Adipocyte (in vitro differentiated cells): ENCODE measurements around the gene MT1H.

Source experiments
- DNase-seq: peaks from one replicate; pipeline ENCODE4 v3.0.0-alpha.2; 2015; ENCODE audit warnings: low read depth
- H3K27me3 ChIP-seq: replicated peaks from 2 replicates; pipeline ENCODE4 v1.7.0; 2013; ENCODE audit warnings: mild to moderate bottlenecking, low read length, moderate library complexity; ENCODE audit not compliant: control insufficient read depth, insufficient read depth
- H3K36me3 ChIP-seq: 2 replicates; pipeline ENCODE4 v1.7.0; 2013; ENCODE audit warnings: low read length, mild to moderate bottlenecking, moderate library complexity; ENCODE audit not compliant: control insufficient read depth, insufficient read depth, severe bottlenecking
- H3K4me1 ChIP-seq: 2 replicates; pipeline ENCODE4 v1.7.0; 2013; ENCODE audit warnings: mild to moderate bottlenecking, low read length, moderate library complexity; ENCODE audit not compliant: control insufficient read depth, insufficient read depth
- H3K4me3 ChIP-seq: 2 replicates; pipeline ENCODE4 v1.7.0; 2013; ENCODE audit warnings: mild to moderate bottlenecking, low read length, moderate library complexity
- H3K9ac ChIP-seq: 2 replicates; pipeline ENCODE4 v1.7.0; 2013; ENCODE audit warnings: mild to moderate bottlenecking, low read length, moderate library complexity
- H3K9me3 ChIP-seq: 2 replicates; pipeline ENCODE4 v1.7.0; 2013; ENCODE audit warnings: mild to moderate bottlenecking, low read length, moderate library complexity; ENCODE audit not compliant: control insufficient read depth

MT1H gene

DNA sequence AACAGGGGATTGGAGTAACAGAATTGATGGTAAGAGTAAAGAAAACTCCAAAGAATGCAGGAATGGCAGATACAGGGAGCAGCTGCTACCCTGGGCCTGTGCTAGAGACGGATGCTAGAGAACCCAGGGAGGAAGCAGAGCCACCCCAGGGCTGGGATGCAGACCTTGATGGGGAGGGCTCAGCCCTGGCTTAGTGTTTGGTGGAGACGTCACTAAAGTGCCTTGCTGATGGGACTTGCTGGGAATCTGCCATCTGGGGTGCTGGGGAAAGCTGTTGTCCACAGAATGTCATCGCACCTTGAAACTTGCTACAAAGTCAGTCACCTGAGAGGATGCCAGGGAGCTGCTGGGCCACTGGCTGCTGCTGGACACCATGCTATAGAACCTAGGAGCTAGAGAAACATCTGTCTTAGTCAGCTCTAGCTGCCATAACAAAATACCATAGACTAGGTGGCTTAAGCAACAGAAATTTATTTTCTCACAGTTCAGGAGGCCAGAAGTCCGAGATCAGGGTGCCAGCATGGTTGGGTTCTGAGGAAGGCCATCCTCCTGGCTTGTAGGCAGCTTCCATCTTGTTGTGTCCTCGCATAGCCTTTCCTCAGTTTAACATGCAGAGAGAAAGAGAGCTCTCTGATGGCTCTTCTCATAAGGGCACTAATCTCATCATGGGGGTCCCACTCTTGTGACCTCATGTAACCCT is 28.0 kb downstream of the MT1H start:
- no peaks in the 10 kb centered on the region for H3K27me3 ChIP-seq
- no peak overlapping the region for H3K9ac ChIP-seq
- no peak overlapping the region for H3K4me3 ChIP-seq
- H3K4me1 ChIP-seq, result peaks cover 7% of the 10 kb centered on the region
- DNase-seq, result no peak
- H3K36me3 ChIP-seq, result no peaks in the 10 kb centered on the region
- peaks cover 2% of the 10 kb centered on the region for H3K9me3 ChIP-seq

DNA sequence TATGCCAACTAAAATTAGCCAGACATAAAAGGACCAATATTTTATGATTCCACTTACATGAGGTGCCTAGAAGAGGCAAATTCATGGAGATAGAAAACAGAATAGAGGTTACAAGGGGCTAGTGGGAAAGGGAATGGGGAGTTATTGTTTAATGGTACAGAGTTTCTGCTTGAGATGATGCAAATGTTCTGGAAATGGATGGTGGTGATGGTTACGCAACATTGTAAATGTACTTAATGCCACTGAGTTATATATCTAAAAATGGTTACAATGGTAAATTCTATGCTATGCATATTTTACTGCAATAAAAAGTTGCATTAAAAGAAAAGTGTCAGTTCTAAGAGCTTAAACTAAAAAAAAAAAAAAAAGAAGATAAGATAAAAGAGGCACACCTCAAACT is 30.6 kb downstream of the MT1H start:
- peaks cover 2% of the 10 kb centered on the region for H3K9me3 ChIP-seq
- no peak overlapping the region for H3K4me3 ChIP-seq
- no peaks in the 10 kb centered on the region for H3K36me3 ChIP-seq
- H3K9ac ChIP-seq, result peak overlapping the region; percentile 9
- no peaks in the 10 kb centered on the region for H3K27me3 ChIP-seq
- DNase-seq, result peak; percentile 51
- peaks cover 7% of the 10 kb centered on the region for H3K4me1 ChIP-seq

DNA sequence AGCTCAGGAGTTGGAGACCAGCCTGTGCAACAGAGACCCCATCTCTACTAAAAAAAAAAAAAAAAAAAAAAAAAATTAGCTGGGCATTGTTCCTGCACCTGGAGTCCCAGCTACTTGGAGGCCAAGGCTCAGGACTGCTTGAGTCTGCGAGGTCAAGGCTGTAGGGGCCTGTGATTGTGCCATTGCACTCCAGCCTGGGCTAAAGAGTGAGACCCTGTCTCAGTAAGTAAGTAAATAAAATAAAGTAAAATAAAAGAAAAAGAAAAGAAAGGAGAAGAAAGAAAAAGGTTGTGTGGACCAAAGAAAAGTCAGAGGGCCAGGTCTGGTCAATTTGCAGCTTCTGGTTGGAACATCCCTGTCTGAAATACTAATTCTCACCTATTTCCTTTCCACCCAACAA is 31.0 kb downstream of the MT1H start:
- Histone ChIP-seq H3K9me3 (peaks cover 2% of the 10 kb centered on the region), H3K36me3 (no peaks in the 10 kb centered on the region), H3K27me3 (no peaks in the 10 kb centered on the region), H3K4me3 (no peak overlapping the region), H3K9ac (no peak overlapping the region), H3K4me1 (peaks cover 7% of the 10 kb centered on the region)
- DNase-seq, result no peak

DNA sequence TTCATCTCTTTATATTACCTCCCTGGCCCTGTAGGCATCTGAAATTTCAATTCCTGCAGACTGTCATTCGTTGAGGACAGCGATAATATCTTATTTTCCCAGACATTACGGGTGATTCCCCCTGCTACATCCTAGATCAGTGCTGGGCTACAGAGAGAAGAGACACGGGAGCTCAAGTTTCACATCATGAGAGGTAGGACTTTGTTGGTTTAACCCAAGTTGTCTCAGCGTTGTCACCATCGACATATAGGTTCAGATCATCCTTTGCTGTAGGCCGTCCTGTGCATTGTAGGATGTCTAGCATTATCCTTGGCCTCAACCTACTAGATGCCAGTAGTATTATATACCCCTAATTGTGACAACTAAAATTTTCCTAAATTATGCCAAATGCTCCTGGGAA is 31.9 kb downstream of the MT1H start:
- peaks cover 7% of the 10 kb centered on the region for H3K4me1 ChIP-seq
- H3K4me3 ChIP-seq, result no peak overlapping the region
- no peak for DNase-seq
- peaks cover 2% of the 10 kb centered on the region for H3K9me3 ChIP-seq
- no peaks in the 10 kb centered on the region for H3K27me3 ChIP-seq
- peak overlapping the region; percentile 44 for H3K9ac ChIP-seq
- H3K36me3 ChIP-seq, result no peaks in the 10 kb centered on the region

DNA sequence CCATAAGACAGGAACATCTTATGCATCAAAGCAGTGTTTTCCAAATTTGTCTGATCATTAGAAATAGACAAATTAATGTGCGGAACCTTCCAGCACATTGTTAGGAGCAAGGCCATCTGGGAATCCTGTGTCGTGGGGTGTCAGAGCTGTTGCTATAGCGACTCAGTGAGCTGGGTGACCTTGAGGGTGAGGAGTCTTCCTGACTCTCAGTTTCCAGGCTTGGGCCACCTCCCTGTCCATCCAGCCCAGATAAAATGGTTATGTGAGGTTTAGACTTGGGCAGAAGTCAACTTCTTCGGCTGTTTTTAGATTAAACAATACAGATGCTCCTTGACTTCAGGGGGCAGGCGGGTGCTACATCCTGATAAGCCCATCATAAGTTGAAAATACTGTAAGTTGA is 33.2 kb downstream of the MT1H start:
- DNase-seq, result no peak
- H3K4me1 ChIP-seq, result peaks cover 7% of the 10 kb centered on the region
- no peak overlapping the region for H3K4me3 ChIP-seq
- H3K9me3 ChIP-seq, result no peaks in the 10 kb centered on the region
- H3K9ac ChIP-seq, result peak overlapping the region; percentile 35
- H3K27me3 ChIP-seq, result no peaks in the 10 kb centered on the region
- no peaks in the 10 kb centered on the region for H3K36me3 ChIP-seq

DNA sequence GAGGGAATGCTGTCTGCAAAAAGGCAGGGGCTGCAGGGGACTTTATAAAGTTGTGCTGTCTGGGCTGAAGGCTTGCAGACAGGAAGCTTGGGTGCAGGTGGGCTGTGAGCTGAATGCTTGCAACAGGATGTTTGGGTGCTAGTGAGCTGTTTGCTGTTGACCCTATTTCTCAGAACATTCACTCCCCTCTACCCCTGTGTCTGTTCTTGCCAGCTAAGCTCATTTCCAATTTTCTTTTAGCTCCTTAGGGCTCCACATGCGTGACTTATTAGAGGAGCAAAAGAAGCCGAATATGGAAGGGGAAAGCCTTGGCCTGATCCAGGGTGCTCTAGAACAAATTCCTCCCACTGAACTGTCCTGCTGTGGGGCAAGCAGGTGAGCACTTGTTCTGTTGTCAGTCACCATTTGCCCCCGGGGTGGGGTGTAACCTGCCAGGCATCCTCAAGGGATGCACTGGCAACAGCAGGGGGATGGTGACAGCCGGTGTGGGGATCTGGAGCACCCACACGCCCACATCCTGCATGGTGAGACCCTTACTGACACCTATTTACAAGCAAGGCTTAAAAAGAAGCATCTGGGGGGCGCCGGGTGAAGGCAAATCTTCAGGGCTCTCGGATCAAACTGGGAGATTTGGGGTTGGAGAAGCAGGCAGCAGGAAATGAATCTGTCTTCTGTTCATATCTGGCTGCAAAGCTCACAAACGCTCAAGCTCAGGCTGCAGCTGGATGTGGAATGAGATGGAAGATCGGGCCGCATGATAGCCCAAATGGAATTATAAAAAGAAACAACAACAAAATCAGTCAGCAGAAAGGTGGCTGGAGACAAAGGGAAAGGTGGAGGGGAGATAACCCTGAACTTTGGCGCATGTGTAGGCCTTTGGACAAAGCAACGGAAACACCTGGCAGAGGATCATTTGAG is 39.2 kb downstream of the MT1H start:
- H3K4me3 ChIP-seq, result no peak overlapping the region
- no peak for DNase-seq
- no peaks in the 10 kb centered on the region for H3K36me3 ChIP-seq
- H3K27me3 ChIP-seq, result peaks cover 14% of the 10 kb centered on the region
- no peaks in the 10 kb centered on the region for H3K9me3 ChIP-seq
- no peak overlapping the region for H3K9ac ChIP-seq
- H3K4me1 ChIP-seq, result no peaks in the 10 kb centered on the region

DNA sequence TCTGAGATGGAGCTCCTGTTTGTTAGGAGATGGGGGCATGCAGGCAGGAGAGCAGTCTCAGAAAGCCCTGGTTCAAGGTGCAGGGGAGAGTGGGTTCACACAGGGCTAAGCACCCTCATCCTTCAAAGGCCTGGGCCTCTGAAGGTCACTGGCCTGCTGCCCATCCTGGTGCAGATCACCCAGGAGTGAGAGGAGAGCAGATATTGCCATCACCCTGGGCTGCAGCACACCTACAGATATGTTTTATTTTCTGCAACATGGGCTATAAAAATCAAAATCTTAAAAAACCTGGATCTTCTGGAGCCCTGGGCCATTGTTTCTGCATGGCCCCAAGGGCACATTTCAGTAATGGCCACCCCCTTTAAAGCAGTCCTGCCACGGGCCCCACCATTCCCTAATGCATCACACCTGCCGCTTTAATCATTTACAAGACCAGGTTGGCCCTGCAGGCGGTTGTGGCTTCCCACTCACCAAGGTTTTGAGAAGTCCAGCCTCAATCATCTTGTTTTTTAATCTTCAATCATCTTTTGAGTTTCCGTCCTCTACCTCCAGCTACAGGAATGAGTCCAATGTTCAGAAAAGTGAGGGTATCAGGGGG is 39.9 kb downstream of the MT1H start:
- H3K27me3 ChIP-seq, result peaks cover 14% of the 10 kb centered on the region
- H3K4me1 ChIP-seq, result no peaks in the 10 kb centered on the region
- no peak for DNase-seq
- no peaks in the 10 kb centered on the region for H3K9me3 ChIP-seq
- no peak overlapping the region for H3K9ac ChIP-seq
- no peaks in the 10 kb centered on the region for H3K36me3 ChIP-seq
- no peak overlapping the region for H3K4me3 ChIP-seq

DNA sequence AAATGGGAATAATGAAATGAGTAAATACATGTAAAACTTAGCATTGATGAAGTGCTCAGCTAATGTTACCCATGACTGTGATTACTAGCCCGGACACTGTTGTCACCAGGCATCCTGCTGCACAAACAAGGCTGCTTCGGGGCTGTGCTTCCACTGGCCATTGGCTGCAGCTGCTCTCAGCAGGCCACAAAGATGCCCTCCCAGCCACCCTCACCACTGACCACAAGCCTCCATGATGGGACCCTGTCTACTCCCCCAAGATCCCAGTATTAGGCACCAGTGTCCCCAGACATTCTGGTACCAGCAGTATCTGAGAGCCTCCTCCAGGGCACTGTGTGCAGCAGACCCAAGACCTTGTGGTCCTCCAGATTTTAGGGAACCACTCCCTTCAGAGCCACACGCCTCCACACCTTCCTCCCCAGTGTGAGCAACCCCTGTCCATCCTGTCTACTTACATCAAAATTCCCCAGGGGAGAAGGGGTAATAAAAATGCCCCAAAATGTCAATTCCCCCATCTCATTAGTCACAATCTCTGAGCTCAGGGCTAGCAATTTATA is 40.6 kb downstream of the MT1H start:
- no peaks in the 10 kb centered on the region for H3K4me1 ChIP-seq

DNA sequence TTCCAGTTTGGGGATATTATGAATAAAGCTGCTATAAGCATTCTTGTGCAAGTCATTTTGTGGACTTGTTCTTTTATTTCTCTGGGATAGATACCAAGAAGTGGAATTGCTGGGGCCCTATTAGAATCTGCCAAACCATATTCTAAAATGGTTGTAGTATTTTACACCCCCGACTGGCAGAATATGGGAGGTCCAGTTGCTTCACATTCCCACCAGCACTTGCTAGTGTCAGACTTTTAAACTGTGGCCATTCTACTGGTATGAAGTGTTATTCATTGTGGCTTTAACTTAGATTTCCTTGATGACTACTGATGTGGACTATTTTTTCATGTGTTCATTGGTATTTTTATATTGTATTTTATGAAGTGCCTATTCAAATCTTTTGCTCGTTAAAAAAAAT is 42.2 kb downstream of the MT1H start:
- no peaks in the 10 kb centered on the region for H3K9me3 ChIP-seq
- H3K4me3 ChIP-seq, result no peak overlapping the region
- no peak overlapping the region for H3K9ac ChIP-seq
- H3K27me3 ChIP-seq, result peaks cover 14% of the 10 kb centered on the region
- no peak for DNase-seq
- no peaks in the 10 kb centered on the region for H3K36me3 ChIP-seq
- no peaks in the 10 kb centered on the region for H3K4me1 ChIP-seq

More for the DNA sequence above, 40.6 kb downstream of the MT1H start:
- Histone ChIP-seq H3K27me3 (peaks cover 14% of the 10 kb centered on the region), H3K4me3 (no peak overlapping the region), H3K9ac (no peak overlapping the region), H3K36me3 (no peaks in the 10 kb centered on the region), H3K9me3 (no peaks in the 10 kb centered on the region)
- DNase-seq, result no peak

DNA sequence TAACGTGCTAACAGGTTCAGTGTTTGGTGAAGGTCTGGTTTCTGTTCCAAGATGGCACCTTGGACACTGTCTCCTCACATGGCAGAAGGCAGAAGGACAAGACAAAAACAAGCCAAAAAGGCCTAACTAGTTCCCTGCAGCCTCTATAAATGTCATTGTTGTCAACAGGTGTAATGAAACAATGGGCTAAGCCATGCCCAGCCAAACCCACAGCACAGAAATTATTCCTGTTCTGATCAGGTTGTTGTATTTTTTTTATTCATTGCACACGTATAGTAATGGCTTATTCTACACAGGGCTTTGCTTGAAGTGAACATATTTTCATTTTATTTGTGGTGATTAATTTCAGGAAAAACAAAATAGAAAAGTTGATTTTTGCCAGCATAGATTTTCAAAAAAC is 44.2 kb downstream of the MT1H start:
- no peak for DNase-seq
- Histone ChIP-seq H3K36me3 (no peaks in the 10 kb centered on the region), H3K9me3 (no peaks in the 10 kb centered on the region), H3K4me3 (no peak overlapping the region), H3K27me3 (peaks cover 8% of the 10 kb centered on the region), H3K4me1 (no peaks in the 10 kb centered on the region), H3K9ac (no peak overlapping the region)

DNA sequence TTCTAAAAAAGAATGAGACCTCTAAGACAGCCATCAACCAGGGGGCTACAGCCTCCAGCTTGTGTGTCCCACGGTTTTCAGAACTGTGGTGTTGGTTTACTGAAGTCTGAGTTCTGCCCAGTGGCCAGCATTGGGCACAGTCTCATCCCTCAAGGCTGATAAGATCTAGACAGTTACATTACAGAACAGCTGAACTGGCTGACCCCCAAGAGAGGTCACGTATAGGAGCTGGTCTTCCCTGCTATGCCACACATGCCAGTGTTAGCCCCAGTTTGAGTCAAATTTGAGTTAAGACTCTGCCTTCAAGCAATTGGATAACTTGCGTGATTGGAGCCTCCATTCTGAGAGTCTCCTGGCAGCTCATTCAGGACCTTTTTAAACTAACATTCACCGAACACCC is 45.5 kb downstream of the MT1H start:
- H3K27me3 ChIP-seq, result no peaks in the 10 kb centered on the region
- no peaks in the 10 kb centered on the region for H3K4me1 ChIP-seq
- no peaks in the 10 kb centered on the region for H3K36me3 ChIP-seq
- no peak for DNase-seq
- no peak overlapping the region for H3K4me3 ChIP-seq
- no peak overlapping the region for H3K9ac ChIP-seq
- H3K9me3 ChIP-seq, result no peaks in the 10 kb centered on the region
